GM19463 (cell line): ENCODE measurements around the gene KIRREL3.

ENCODE experiments used
- ATAC-seq: cut with Tn5 transposase; IDR thresholded peaks from one replicate; pipeline ENCODE4 v1.9.1; 2021; ENCODE audit warnings: mild to moderate bottlenecking, moderate library complexity; ENCODE audit not compliant: unreplicated experiment

The KIRREL3 gene

DNA sequence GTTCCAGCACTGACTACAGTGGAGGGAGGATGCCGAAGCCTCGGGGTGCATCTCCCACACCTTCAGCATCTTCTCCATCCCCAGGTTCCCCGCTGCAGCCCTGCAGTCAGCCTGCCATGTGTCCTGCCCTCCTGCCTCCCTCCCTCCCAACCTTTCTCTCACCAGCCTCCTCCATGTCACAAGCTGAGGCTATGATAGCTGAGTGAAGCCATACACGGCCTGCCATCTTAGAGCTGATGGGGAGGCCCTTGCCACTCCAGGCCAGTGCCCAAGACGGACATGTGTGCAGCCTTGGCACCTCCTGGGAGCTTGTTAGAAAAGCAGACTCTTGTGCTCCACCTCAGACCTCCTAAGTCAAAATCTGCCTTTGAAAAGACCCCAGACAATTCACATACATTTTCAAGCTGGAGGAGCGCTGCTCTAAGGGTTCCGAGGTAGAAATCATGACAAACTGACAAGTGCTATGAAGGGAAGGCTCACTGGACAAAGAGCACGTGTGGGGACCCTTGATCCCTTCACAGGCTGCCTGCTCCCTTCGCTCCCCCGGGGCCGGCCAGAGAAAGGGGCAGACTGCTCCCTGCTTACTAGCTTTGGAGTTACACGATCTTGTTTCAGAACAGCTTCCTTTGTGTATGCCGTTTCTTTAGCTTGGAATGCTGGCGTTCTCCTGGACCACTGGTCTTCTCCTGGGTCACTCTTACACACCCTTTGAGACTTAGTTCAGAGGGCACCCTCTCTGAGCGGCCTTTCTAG lies 521.2 kb downstream of the KIRREL3 start:
- ATAC-seq, result no peak

DNA sequence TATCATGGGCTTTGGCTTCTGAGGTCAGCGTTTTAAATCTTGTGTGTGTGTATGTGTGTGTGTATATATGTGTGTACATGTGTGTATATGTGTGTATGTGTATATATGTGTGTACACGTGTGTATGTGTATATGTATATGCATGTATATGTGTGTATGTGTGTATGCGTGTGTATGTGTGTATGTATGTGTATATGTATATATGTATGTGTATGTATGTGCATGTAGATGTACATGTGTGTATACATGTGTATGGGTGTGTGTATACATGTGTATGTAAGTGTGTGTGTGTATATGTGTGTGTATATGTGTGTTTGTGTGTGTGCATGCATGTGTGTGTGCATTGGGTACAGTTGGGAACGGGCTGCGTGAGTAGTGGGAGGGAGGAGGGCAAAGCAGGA lies 522.1 kb downstream of the KIRREL3 start:
- ATAC-seq, result no peak

DNA sequence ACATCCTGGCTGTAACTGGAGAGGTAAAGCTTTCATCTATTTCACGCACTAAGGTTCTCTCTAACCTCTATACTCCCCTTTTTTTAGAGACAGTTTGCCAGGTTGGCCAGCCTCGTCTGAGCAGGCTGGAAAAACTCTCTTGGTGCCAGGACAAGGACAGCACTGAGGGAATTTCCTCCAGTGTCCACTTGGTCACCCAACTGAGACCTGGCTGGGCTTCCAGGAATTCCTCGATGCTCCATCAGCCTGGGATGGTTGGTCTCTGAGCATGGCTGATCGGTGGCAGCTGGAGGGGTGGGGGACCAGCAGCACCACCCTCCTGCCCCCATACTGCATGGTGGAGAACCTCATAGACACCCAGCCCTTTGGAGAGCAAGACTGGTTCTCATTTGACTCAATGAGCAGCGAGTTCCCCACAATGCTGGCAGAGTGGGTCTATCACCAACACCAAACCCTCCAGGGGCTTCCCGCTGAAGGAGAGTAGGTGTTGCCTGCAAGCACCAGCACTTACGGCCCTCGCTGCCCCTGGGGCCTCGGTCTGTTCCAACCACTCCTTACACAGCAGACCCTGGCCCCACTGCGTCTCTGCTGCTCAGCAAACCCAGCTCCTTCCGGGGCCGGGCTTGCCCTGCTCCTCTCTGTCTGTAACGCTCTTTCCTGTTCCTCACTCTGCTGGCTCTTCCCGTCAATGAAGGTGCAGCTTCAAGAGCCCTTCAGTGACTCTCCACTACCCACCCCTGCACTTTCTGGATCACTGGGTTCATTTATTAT lies 522.9 kb downstream of the KIRREL3 start:
- ATAC-seq, result no peak

DNA sequence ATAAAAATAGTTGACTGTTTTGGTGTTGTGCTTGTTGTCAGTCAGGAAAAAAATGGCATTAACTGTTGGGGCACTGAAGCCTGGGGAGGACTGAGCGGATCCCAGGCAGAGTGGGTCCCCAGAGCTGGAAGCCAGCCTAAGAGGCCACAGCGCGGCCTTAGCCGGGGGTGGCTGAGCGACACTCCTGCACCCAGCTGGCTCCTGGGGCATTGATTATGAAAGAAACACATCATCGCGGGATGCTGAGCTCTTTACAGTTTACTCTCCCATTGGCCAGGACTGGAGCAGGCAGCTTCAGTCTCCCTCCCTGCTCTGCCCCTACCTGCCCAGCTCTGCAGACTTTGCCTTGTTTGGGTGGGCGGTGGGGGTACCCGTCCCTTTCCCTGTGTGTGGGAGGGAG lies 523.6 kb downstream of the KIRREL3 start:
- no peak for ATAC-seq

DNA sequence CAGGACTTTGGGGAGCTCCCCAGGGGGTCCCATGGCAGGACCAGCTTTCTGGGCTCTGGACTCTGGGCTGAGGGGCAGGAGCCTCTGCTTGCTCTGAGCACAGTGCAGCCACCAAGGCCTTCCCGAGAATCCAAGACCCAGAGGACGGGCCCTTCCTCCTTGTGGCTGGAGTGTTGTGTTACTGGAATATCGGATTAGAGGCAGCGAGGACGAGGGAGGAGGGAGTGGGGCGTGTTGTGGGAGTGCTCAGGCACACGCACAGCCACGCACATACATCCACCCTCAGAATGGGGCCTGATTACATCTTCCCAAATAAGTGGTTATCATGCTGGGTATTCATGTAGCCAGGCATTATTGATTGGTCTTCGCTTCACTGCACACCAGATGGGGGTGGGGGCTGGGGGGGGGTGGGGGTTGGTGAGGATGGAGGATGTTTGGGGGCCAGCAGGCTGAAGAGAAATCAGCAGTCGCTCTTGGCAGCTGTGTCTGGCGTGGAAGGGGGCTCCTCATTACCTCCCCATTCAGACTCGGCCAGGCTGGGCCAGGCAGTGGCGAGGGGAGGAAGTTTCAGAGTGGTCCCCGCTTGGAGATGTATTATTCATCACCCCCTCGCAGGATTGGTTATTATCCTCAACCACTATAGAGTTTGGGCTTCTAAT lies 524.2 kb downstream of the KIRREL3 start:
- ATAC-seq, result no peak

DNA sequence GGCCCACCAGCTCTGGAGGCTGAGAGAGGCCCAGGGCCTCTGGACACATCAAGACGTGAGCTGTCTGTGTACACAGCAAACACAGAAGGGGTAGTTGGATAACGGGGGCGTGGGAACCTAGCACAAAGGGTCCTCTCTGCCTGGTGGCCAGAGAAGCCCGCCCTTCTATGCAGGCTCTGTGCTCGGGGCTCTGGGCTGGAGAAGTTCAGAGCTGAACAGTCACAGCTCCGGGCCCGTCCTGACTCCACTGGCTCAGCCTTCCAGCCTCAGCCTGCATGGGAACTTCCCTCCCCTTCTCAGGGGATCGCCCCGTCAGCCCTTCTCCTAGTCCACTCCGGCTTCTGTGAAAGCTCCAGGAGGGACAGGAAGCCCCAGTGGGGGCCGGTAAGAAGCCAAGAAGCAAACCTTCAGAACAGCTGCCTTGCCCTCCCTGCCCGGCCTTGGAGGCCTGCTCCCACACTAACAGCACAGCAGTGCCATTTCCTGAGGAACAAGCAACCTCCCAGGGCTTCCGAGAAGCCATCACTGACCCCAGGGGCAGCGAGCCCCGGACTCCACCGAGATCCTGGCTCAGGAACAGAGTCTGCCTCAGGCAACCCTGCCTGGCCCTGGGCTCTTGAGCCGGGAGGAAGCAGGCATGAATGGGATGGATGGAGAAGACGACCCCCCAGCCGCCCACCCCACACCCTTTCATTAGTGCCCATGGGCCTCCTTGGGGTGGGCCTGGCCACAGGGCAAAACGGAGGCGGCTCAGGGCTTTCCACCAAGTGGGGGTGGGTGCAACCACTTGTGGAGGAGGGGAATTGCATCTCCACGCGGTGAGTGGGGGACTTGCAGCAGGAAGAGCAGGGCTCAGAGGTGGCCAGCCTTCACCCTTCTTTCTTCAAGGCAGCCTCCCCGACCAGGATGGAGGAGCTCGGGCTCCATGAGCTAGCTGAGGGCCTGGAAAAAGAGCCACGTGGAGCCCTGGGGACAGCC lies 525.3 kb downstream of the KIRREL3 start:
- ATAC-seq, result no peak

DNA sequence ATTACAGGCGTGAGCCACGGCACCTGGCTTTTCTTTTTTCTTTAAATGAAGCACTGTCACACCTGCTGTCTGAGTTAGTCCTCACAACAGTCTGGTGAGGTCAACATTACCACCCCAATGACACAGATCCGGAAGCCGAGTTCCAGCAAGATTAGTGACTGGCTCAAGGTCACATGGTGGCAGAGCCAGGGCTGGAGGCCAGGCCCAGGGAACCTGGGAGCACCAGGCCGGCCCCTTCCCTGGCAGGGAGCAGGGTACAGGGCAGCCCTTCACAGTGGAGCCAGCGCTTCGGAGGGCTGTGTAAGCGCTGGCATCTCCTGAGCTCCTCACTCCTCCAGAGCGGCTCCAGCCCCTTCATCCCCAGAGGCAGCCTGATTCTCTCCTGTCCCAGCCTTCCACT lies 526.4 kb downstream of the KIRREL3 start:
- no peak for ATAC-seq

DNA sequence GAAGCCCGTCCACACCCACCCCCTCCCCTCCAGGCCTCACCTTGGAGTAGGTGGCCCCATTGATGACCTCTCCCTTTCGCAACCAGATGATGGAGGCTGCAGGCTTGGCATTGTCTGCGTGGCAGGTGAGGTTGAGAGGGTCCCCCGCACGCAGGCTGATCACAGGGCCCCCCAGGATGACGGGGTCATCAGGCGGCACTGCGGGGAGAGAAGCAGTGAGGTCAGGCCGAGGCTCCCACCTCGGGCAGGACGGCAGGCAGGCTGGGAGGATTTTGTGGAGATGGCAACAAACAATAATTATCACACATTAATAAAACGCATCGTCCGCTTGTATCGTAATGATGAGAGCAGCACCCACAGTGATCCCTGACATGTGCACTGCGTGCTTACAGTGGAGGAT lies 527.3 kb downstream of the KIRREL3 start:
- no peak for ATAC-seq

DNA sequence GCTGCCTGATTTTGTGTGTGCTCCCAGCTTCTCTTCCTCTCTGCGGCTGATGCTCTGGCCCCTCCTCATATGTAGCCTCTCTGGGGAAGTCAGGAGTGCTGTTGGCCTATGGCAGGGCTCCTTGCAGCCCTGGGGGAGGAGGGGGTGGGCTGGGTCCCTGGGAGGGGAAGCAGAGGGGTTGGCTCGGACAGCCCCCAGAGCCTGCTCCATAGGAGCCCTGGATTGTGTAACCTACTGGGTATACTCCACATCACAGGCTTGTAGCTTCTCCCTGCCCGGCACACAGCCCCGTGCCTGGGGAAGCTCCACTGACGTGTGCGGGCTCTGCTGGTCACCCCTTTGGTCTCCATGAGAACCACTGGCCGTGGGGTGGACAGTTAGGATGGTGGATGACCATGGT lies 531.3 kb downstream of the KIRREL3 start:
- ATAC-seq, result no peak

DNA sequence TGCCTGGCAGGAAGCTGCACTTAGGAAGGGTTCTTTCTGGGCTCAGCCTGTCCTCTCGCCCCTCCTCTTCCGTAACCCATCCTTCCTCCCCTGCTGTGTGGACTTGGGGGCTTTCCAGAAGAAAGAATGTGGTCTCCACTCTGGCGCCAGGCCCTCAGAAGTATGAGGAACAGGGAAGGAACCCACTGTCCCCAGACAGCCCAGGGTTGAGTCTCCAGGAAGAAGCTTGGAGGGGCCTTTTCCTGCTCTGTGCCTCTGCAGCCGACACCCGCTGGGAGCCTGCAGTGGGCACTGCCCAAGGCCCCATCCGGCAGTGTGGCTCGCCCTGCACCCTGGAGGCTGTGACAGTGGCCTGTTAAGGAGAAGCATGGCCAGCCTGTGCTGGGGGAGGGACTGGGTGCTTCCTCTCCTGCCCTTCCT lies 532.5 kb downstream of the KIRREL3 start:
- no peak for ATAC-seq

DNA sequence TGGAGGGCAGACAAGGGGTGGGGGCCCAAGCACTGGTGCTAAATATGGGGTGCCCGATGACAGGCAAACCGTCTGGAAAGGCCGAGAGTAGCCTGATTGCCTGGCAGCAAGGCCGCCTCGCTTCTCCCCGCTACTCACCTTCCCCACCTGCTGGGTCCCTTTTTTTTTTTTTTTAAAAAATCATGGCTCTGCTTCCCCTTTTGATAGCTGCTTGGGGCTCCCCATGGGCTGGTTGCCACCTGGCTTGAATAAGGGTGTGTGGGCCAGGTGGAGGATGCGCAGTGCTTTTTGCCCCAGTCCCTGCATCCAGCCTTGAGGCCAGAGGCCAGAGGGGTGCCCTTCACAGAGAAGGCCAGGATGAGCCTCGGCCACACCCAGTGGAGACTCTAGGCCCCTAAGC lies 533.1 kb downstream of the KIRREL3 start:
- no peak for ATAC-seq

DNA sequence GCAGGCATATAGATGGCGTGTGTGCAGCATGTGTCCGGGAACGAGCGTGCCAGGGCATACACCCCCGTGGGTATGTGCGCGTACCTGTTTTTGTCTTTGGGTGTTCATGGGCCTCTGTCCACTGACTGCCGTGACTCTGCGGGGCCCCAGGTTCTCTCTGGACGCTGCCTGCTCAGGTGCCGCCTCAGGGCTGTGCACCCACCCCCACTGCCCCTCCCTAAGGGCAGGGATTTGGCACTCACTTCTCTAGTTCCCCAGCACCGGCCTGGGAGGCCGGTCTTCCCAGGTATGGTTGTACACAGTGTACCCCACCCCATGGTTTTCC lies 533.6 kb downstream of the KIRREL3 start:
- no peak for ATAC-seq

DNA sequence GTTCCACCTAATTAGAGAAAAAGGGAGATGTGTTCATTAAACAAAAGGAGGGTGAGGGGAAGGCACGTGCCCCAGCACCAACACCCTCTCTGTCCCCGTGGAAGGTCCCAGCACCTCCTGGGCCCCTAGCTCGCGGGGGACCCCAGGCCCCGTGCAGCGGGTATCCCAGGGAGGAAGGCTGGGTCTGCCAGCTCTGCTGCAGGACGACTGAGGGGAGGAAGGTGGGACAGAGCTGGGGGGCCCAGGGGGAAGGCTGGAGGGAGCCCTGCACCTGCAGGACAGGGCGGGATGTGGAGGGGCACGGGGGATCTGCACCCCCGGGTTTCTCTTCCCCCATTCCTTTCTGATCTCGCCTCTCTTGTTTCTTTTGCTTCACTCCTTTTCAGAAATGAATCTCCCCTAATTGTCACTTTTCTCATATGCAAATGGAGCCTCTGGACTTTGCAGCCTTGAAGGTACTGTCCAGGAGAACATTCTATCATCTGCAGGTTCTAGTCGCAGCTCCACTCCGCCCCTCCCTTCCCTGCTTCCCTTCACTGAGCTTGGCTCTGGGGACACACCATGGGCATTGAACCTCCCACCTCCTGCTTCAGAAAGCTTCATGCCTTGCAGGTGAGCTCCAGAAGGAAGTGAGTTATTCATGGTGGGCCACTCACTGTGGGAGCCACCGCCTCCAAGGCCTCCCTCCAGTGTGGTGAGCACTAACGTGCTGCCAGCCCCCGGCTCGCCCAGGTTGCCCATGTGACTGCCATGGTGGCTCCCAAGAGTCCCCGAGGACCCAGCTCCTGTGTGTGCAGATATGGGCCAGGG lies 534.1 kb downstream of the KIRREL3 start:
- no peak for ATAC-seq

DNA sequence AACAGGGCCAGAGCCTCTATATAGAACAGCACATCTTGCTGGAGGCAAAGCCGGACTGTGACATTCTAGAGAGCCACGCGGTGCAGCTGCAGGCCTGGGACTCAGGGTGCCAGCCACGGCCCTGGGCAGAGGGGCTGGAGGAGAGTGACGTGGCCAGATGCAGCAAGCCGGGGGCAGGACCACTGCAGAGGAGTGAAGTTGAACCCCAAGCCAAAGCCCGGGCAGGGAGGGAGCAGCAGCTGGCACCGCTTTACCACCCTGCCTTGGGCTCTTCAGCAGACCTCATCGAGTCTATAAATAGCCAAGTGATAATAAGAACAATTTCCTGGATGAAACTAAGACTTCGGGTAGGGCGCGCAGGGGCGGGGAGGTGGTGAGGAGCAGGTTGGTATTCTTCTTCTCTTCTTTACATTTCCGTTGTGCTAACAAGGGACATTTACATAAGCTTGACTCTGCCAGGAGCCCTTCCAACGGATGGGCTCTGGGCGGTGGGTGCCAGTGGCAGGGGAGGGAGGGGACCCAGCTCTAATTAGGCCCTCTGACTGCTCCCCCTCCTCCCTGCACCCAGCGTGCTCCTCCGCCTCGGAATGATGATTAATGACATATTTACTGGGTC lies 534.9 kb downstream of the KIRREL3 start:
- peak; percentile 80 for ATAC-seq

DNA sequence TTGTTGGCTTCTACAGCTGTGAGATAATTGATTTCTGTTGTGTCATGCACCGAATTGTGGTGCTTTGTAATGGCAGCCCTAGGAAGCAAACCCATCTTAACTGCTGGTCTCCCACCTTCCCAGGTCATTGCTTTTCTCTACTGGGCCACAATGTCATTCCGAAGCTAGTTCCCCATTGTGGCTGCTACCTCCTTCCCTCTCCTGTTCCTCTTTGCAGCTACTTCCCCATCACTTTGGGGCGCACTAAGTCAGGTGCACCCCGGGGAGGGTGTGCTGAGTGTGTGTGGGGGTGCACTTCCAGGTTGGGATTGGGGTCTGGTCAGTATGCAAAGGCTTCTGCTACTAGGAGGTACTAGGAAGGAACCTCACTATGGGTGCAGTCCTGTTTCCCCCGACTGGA lies 535.8 kb downstream of the KIRREL3 start:
- ATAC-seq, result no peak

DNA sequence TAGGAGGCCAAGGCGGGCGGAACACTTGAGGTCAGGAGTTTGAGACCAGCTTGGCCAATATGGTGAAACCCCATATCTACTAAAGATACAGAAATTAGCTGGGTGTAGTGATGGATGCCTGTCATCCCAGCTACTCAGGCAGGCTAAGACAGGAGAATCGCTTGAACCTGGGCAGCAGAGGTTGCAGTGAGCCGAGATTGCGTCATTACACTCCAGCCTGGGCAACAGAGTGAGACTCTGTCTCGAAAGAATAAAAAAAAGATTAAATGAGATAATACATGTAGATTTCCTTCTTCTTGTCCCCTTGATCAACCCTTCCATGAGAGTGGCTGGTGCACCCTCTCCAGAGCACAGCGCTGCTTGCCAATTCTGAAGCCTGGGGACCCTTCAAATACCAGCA lies 538.1 kb downstream of the KIRREL3 start:
- ATAC-seq, result no peak

DNA sequence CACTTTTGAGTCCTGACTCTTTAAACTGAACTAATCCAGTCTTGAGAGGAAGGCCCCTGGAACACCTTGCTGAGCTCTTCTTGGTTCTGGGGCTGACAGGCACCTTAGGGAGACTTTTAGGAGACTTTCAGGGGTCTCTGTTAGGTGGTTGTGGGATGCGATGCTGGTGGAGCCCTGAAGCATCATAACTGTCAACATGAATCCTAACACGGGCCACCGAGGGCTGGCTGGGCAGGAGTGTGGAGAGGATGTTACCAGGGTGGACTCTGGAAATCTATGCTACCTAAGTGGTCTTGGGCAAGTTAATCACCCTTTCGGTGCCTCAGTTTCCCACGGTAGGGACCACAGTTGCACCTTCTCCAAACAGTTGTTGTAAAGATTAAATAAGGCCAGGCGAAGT lies 538.6 kb downstream of the KIRREL3 start:
- ATAC-seq, result no peak

DNA sequence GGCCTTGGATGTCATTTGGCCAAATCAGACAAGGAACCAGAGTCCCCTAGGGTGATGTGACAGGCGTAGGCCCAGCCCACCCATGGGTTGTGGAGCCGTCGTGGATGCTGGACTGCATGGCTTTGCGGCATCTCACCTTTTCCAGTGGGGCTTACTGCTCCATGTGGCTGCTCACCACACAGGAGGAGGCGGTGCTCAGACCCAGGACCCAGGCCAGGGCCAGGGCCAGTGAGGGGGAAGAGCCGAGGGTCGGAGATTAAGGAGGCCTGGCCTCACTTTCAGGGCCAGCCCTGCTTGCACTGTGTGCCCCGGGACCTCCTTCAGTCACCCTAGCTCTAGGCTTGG lies 539.5 kb downstream of the KIRREL3 start:
- ATAC-seq, result no peak

DNA sequence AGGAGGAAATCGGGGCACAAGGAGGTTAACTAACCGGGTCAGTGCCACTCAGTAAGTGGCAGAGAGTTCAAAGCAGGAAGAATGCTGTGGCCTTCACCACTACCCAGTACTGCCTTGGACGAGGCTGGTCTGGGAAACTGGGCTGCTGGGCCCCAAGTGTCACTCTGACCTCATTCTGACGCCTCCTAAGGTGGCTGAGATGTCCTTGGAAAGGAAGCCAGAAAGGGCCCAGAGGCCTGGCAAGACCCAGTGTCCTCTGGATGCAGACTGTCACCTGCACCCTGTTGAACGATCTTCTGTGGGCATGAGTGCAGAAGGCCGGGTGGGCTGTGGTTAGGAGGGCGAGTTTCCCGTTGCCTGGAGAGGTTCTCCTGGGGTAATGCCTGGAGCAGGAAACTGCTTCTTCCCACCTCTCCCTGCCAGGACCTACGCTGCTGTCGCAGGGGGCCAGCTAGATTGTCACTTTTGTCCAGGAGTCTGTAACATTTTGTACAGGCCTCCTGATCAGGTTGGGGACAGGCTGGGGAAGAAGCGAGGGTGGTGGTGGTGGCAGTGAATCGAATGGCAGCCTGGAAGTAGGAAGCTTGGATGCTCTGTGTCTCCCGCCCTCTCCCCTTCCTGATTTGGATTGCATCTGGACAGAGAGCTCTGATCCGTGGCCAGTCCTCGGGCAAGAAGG lies 540.0 kb downstream of the KIRREL3 start:
- no peak for ATAC-seq
